HG02759 (cell line): ENCODE results near the gene FBXO22.
"Not testable (repeated sequence)": the region's sequence is repeated elsewhere in the genome, so short reads cannot be mapped to it uniquely, and the experiment has no call there.

Experiments
- ATAC-seq: cut with Tn5 transposase; IDR thresholded peaks from one replicate; pipeline ENCODE4 v1.9.1; 2021; ENCODE audit warnings: mild to moderate bottlenecking, moderate library complexity; ENCODE audit not compliant: unreplicated experiment

Gene FBXO22

GRCh38 chr15:75966073-75966472 is 62.4 kb downstream of the FBXO22 start:
- no peak for ATAC-seq

GRCh38 chr15:75976766-75977165 is 73.1 kb downstream of the FBXO22 start:
- not testable (repeated sequence) for ATAC-seq

- ATAC-seq = no peak
These were observed 77.6 kb downstream of the FBXO22 start for GRCh38 chr15:75981149-75981815.

- ATAC-seq = no peak
These were observed 78.8 kb downstream of the FBXO22 start for GRCh38 chr15:75982468-75982867.

GRCh38 chr15:75984706-75985105 is 81.0 kb downstream of the FBXO22 start:
- ATAC-seq = not testable (repeated sequence)

GRCh38 chr15:75985971-75986370 is 82.3 kb downstream of the FBXO22 start:
- no peak for ATAC-seq

GRCh38 chr15:75989045-75989444 is 85.4 kb downstream of the FBXO22 start:
- no peak for ATAC-seq

GRCh38 chr15:75989875-75990274 is 86.2 kb downstream of the FBXO22 start:
- ATAC-seq = no peak
